AG10803 (cell line): ENCODE results near the gene APBB1IP.
"Not testable (repeated sequence)": the region's sequence is repeated elsewhere in the genome, so short reads cannot be mapped to it uniquely, and the experiment has no call there.

ENCODE experiments used
- DNase-seq: peaks from one replicate; pipeline ENCODE4 v3.0.0; 2010; ENCODE audit warnings: low read depth
- H3K4me3 ChIP-seq: 2 replicates; pipeline ENCODE4 v1.5.1; 2011; ENCODE audit warnings: mild to moderate bottlenecking, low read length, control low read depth
- CTCF ChIP-seq: conservative IDR thresholded peaks from 2 replicates; pipeline ENCODE4 v1.5.1; 2011; ENCODE audit warnings: mild to moderate bottlenecking, low read length, control low read depth, inconsistent platforms

APBB1IP gene

GRCh38 chr10:26579256-26580063, 141.3 kb downstream of the APBB1IP start:
- no peak overlapping the region for H3K4me3 ChIP-seq
- no peak for TF ChIP-seq CTCF
- DNase-seq = no peak

DNA sequence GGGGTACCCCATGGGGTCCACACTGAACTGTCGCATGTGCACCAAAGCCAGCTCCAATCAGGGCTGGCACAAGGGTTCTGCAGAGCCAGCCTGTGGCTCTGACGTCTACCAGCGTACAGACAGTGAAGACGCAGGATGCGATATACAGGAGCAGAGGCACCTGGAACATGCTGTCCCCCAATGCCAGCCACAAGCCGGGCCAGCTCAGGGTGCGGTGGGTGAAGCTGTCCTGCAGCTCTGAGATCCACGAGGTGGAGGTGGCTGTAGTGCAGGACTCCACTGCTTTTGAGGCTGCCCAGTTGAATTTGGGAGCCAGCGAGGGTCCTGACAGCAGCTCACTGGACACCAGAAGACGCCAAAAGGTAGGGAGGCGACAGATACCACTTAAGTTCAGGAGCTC, 148.1 kb downstream of the APBB1IP start:
- no peak for TF ChIP-seq CTCF
- no peak for DNase-seq
- H3K4me3 ChIP-seq = no peak overlapping the region

DNA sequence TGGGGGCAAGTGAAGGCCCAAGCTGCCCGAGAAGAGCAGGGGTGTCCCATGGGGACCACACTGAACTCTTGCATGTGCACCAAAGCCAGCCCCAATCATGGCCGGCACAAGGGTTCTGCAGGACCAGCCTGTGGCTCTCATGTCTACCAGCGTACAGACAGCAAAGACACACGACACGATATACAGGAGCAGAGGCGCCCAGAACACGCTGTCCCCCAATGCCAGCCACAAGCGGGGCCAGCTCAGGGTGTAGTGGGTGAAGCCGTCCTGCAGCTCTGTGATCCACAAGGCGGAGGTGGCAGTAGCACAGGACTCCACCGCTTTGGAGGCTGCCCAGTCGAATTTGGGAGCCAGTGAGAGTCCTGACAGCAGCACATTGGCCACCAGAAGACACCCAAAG, 150.5 kb downstream of the APBB1IP start:
- TF ChIP-seq CTCF = no peak
- no peak for DNase-seq
- H3K4me3 ChIP-seq = no peak overlapping the region

DNA sequence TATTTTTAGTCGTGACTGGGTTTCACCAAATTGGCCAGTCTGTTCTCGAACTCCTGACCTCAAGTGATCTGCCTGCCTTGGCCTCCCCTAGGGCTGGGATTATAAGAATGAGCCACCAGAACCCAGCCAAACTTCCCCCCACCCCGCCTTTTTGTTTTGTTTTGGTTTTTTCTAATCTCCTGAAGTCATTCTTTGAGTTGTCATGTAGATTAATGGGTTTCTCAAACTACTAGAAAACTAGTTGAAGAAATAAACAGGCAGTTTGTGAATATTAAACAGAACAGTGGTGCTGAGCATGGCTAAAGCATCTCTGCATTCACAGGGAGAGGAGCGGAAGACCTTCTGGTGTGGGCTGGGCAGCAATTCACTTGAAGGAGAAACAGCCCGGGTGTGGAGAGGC, 151.7 kb downstream of the APBB1IP start:
- not testable (repeated sequence) for H3K4me3 ChIP-seq, DNase-seq

DNA sequence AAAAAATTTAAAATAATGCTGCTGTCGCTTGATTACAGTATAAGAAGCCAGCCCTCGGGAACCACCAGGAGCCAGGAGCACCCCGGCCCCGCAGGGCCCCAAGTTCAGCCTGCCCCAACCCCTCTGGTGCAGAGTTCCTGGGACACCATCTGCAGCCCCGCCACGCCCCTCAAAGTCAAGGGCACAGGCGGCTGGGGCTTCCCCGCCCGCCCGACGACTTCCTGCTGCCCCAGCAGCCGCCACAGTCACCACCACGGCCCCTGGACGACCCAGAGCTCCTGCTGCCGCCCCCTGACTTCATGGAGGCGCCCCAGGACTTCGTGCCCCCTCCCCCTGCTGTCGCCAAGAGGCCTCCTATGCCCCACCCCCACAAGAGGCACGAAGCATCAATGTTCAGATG, 155.8 kb downstream of the APBB1IP start:
- no peak for DNase-seq
- TF ChIP-seq CTCF = no peak
- no peak overlapping the region for H3K4me3 ChIP-seq

DNA sequence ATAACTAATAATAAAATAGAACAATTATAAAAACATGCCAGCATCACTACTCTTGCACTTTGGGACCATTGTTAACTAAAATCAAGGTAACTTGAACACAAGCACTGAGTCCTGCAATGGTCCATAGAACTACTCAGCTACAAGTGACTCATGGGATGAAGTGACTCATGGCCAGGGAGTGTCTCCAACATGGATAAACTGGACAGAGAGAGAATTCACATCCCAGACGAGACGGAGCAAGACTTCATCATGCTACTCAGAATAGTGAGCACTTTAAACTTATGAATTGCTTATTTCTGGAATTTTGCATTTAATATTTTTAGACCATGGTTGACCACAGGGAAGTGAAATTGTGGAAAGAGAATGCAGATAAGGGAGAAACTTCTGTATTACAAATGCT, 165.1 kb downstream of the APBB1IP start:
- DNase-seq = peak; percentile 32
- H3K4me3 ChIP-seq = not testable (repeated sequence)

DNA sequence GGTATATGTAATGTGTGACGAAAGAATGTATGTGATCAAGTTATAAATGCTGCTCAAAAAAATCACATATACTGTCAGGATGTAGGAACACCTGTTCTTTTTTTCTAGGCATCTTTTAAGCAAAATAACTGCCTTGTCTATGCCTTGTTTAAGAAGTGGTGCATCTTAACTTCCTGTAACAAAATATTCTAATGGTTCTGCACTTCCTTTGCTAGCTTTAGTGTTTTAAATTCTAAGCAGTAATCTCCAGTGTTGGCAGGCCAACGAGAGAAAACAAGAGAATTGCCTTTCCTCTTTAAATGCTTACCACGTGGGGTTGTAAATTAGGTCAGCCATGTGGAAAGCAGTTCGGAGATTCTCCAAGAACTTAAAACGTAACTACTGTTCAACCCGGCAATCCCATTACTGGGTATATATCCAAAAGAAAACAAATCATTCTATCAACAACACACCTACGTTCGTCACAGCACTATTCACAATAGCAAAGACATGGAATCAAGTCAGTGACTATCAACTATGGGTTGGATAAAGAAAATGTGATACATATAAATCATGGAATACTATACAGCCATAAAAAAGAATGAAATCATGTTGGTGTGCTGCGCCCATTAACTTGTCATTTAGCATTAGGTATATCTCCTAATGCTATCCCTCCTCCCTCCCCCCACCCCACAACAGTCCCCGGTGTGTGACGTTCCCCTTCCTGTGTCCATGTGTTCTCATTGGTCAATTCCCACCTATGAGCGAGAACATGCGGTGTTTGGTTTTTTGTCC, 166.4 kb downstream of the APBB1IP start:
- DNase-seq, H3K4me3 ChIP-seq: not testable (repeated sequence)

- peak; percentile 52 for TF ChIP-seq CTCF
- not testable (repeated sequence) for DNase-seq, H3K4me3 ChIP-seq
Measured at GRCh38 chr10:26606389-26606877, 168.3 kb downstream of the APBB1IP start.
